GM23248 (cell line): Measurements from ENCODE around the gene SLC17A2.

Source experiments
- EZH2 ChIP-seq: fragments of 200-600 bp; sonication (generic); IDR thresholded peaks from 2 replicates; pipeline ENCODE4 v1.6.1; 2018; ENCODE audit warnings: antibody characterized with exemption, mild to moderate bottlenecking; ENCODE audit not compliant: insufficient read depth, poor library complexity, severe bottlenecking
- EZH2phosphoT487 ChIP-seq: fragments of 200-600 bp; sonication (generic); IDR thresholded peaks from 2 replicates; pipeline ENCODE4 v1.6.1; 2018; ENCODE audit warnings: antibody characterized with exemption, moderate library complexity, mild to moderate bottlenecking, low read depth; ENCODE audit not compliant: insufficient read depth

DNA sequence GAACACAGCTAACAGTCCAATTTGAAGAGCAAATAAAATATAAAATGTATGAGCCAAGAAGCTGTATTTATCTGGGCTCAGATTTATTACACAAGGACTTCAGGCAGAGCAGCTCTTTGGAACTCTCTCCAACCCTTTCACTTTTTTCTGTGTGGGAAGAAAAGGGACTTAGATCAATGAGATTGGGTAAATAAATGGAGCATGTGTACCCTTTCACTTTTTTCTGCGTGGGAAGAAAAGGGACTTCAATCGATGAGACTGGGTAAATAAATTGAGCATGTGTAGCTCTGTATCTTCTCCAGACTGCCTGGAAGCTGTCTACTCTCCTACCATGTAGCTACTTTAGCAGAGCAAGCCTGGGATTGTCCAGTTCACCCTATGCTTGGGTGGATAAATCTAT, 67.1 kb downstream of the SLC17A2 start:
- TF ChIP-seq EZH2 (no peak), EZH2phosphoT487 (no peak)
